Measurements from ENCODE around the gene FAM161A.
"Not testable (repeated sequence)": the region's sequence is repeated elsewhere in the genome, so short reads cannot be mapped to it uniquely, and the experiment has no call there.

Gene FAM161A

DNA sequence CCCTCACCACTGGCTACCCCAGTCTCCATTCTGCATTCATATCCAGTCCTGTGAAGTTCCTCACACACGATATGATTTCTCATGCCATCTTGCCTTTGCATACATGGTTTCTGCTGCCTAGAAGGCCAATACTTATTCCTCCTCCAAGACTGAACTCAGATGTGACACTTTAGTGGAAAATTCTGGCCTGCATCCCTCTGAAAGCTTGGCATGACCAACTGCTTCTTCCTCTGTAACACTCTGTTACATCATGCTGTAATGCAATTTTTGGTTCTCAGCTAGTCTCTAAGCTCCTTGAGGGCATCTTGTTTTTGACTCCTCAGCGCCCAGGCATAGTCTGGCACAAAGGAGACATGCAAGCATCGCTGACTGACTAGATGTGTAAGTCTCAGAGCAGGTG is 12.6 kb downstream of the FAM161A start:
- DNase-seq = no peak

GRCh38 chr2:61834893-61835292 is 19.0 kb downstream of the FAM161A start:
- DNase-seq = no peak

- no peak for DNase-seq
These were observed 19.9 kb downstream of the FAM161A start for GRCh38 chr2:61833971-61834370.

DNA sequence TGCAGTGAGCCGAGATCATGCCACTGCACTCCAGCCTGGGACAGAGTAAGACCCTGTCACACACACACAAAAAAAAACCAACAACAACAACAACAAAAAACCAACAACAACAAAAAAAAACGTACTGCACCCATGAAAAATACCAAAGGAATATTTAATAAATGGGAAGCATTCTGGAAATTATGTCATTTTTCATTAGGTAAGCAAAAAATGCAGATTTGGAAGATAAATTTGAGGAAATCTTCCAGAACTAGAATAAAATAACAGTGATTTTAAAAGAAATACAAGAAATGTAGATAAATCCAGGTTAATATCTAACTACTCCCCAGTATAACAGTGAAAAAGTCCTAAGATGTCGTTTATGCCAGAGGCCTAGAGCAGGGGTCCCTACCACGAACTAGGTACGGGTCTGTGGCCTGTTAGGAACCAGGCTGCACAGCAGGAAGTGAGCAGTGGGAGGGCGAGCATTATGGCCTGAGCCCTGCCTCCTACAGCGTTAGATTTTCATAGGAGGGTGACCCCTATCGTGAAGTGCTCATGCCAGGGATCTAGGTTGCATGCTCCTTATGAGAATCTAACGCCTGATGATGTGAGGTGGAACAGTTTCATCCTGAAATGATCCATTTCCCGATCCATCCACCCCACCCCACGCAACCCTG is 21.5 kb downstream of the FAM161A start:
- no peak for DNase-seq

- no peak for DNase-seq
These were observed 31.6 kb downstream of the FAM161A start for GRCh38 chr2:61822255-61822654.

DNA sequence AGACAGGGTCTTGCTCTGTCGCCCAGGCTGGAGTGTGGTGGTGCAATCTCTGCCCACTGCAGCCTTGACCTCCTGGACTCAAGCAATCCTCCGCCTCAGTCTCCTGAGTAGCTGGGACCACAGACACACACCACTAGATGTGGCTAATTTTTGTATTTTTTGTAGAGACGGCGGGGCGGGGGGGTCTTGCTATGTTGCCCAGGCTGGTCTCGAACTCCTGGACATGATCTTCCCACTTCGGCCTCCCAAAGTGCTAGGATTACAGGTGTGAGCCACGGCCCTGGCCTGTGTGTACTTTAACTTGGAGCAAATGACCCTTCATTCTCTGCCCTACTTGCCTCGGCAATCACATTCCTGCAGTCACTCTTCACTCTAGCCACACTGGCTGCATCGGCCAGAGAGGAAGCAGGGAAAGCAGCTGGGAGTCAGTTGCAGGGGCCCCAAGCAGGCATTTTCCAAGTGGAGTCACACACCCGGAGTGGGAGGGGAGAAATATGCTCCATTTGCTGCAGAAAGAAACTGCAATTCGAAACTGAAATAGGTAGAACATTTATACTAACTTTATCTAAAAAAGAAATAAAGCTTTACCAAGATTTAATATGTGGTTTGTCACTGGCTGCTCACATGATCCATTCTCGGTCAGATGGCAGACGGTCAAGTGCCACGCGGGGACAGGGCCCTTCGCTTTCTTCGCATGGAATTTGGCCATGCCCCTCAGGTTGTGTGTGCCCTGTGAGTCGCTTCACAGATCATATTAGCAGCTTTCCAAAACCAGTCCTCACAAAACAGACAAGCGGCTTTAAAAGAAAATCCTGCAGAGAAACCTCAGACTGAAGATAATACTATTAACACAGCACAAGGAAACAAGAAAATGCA is 37.1 kb downstream of the FAM161A start:
- DNase-seq = no peak

GRCh38 chr2:61814539-61815160 is 39.2 kb downstream of the FAM161A start:
- no peak for DNase-seq

DNA sequence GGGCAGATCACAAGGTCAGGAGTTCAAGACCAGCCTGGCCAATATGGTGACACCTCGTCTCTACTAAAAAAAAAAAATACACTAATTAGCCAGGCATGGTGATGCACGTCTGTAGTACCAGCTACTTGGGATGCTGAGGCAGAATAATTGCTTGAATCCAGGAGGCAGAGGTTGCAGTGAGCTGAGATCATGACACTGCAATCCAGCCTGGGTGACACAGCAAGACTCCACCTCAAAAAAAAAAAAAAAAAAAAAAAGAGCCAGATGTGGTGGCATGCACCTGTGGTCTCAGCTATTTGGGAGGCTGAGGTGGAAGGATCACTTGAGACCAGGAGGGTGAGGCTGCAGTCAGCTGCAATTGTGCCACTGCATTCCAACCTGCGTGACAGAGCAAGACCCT is 40.5 kb downstream of the FAM161A start:
- DNase-seq = not testable (repeated sequence)

- no peak for DNase-seq
These were observed 42.0 kb downstream of the FAM161A start for GRCh38 chr2:61811821-61812220.

GRCh38 chr2:61810203-61810602 is 43.7 kb downstream of the FAM161A start:
- not testable (repeated sequence) for DNase-seq

- not testable (repeated sequence) for DNase-seq
These were observed 45.2 kb downstream of the FAM161A start for GRCh38 chr2:61808693-61809092.

DNA sequence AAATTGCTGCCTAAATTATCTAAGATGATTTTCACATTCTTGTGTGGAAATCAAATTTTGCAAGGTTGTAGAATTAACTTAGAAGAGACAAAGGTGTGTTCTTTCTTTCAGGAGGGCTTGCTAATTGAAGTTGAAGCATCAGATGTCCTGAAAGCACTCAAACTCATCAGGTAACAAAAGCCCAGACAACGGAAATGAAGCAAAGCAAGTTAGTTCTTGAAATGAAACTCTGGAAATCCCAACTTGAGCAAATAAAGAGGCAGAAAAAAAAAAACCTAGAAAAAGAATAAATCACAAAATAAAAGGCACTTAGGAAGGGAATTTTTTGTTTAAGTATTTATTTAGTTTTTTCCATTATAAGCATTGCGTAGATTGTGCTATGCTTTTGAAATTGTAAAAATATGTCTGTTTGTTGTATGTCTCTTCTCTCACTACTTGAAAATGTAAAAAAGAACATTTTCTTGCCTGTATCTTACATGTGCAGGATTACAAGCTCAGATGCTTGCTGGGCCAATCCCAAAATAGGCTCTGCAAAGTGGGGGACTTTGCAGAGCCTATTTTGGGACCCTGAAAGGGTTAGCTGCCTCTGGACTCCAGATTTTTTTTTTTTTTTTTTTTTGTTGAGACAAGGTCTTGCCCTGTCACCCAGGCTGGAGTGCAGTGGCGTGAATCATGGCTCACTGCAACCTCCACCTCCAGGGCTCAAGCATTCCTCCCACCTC is 46.7 kb downstream of the FAM161A start:
- DNase-seq = peak; percentile 16

DNA sequence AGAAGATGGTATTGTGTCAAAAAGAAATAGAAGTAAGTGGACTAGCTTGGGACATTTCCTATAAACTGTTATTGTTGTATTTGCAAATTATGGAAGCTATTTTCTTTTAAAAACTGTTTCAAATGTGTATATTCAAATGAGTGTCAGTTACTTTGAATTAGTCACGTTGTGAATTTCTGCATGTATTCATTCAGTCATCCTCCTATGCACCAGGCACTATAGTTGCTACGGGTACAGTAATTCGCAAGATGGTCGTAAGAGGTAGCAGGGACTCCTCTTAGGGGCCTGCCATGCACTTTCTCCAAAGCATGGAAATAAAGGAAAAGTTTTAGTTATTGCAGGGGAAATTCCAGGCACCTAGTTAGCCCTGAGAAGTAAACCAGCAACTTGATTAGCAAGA is 51.3 kb downstream of the FAM161A start:
- no peak for DNase-seq

- no peak for DNase-seq
These were observed 54.8 kb downstream of the FAM161A start for GRCh38 chr2:61799099-61799498.

DNA sequence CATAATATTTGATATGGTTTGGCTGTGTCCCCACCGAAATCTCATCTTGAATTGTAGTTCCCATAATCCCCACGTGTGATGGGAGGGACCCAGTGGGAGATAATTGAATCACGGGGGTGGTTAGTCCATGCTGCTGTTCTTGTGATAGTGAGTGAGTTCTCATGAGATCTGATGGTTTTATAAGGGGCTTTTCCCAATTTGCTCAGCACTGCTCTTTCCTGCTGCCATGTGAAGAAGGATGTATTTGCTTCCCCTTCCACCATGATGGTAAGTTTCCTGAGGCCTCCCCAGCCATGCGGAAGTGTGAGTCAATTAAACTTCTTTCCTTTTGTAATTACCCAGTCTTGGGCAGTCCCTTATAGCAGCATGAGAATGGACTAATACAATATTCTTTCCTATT is 56.4 kb downstream of the FAM161A start:
- not testable (repeated sequence) for DNase-seq

GRCh38 chr2:61795408-61795807 is 58.5 kb downstream of the FAM161A start:
- no peak for DNase-seq

GRCh38 chr2:61793389-61793836 is 60.4 kb downstream of the FAM161A start:
- DNase-seq = peak; percentile 79

GRCh38 chr2:61792355-61792890 is 61.4 kb downstream of the FAM161A start:
- DNase-seq = no peak

DNA sequence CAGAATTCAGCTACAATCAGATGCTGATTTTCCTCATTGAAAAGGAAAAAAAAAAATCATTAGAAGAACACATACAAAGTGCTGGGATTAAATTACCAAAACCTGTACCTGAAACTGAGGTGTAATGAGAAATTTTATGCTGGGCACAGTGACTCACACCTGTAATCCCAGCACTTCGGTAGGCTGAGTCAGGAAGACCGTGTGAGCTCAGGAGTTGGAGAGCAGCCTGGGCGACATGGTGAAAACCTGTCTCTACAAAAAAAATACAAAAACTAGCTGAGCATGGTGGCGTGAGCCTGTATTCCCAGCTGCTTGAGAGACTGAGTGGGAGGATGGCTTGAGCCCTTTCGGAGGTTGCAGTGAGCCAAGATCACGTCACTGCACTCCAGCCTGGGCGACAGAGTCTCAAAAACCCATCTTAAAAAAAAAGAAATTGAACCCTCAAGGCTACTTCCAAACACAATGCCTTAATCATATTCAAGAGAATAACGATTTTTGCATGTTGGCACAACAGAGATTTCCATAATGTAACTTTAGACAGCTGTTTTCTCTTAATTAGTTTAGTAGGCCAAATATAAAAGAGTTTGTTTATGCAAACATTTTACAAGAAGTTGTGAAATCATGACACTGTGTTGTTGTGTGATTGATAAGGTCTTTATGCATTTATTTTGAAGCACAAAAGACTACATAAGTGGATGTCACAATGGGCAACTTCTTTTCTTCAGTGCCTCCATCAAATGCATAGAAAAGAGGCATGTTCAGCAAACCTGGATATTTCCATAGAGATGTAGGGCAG is 63.9 kb downstream of the FAM161A start:
- no peak for DNase-seq

DNA sequence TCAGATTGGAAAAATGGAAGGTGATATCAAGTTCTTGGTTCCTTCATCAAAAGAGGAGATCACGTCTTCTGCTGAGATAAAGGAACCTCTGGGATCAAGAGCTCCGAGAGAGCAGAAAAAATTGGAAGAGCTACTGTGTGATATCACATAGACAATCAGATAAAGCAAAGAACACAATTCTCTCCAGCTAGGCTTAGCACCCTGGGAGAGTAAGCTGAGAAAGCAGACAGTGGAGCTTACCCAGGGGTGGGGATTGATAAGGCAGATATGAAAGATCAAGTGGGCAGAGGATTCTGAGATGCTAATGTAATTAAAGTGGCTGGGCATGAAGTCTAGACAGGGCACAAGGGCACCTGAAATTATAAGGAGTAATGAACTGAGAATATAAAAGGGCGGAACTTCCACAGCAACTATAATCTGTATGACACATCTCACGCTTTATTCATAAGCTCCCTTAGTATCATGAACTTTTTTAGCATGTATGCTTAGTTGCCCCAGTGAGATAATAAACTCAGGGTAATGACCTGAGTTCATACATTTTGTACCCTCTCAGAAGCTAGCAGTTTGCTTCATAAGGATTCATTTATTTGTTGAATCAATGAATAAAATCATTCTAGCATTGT is 65.8 kb downstream of the FAM161A start:
- DNase-seq = no peak

- no peak for DNase-seq
These were observed 67.0 kb downstream of the FAM161A start for GRCh38 chr2:61786876-61787275.
